ENCODE results near the gene PLIN1. TPM values are rescaled to one million over a fixed set of nuclear protein-coding genes. Genes with fewer than 3 reads are reported as not detected.
A peak's percentile ranks its signal among the peaks of the same experiment; 100 is the strongest.

The PLIN1 gene
- total RNA-seq, 1 donor from 2014 or later, result 0.58 TPM

GRCh38 chr15:89662893-89663626 lies 16.1 kb downstream of the PLIN1 start:
- Mint-ChIP-seq H3K4me1 (ENCODE audit: unreplicated experiment) (peaks cover 4% of the 10 kb centered on the region), H3K36me3 (no peaks in the 10 kb centered on the region), H3K9me3 (peaks cover 4% of the 10 kb centered on the region), H3K27me3 (peaks cover 25% of the 10 kb centered on the region), H3K4me3 (no peak overlapping the region), H3K27ac (no peak overlapping the region)
- no peak for DNase-seq (ENCODE audit: extremely low spot score, unreplicated experiment)
- TF ChIP-seq, protein P1, sequence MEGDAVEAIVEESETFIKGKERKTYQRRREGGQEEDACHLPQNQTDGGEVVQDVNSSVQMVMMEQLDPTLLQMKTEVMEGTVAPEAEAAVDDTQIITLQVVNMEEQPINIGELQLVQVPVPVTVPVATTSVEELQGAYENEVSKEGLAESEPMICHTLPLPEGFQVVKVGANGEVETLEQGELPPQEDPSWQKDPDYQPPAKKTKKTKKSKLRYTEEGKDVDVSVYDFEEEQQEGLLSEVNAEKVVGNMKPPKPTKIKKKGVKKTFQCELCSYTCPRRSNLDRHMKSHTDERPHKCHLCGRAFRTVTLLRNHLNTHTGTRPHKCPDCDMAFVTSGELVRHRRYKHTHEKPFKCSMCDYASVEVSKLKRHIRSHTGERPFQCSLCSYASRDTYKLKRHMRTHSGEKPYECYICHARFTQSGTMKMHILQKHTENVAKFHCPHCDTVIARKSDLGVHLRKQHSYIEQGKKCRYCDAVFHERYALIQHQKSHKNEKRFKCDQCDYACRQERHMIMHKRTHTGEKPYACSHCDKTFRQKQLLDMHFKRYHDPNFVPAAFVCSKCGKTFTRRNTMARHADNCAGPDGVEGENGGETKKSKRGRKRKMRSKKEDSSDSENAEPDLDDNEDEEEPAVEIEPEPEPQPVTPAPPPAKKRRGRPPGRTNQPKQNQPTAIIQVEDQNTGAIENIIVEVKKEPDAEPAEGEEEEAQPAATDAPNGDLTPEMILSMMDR (conservative IDR thresholded peaks at IDR 0.05), result no peak

DNA sequence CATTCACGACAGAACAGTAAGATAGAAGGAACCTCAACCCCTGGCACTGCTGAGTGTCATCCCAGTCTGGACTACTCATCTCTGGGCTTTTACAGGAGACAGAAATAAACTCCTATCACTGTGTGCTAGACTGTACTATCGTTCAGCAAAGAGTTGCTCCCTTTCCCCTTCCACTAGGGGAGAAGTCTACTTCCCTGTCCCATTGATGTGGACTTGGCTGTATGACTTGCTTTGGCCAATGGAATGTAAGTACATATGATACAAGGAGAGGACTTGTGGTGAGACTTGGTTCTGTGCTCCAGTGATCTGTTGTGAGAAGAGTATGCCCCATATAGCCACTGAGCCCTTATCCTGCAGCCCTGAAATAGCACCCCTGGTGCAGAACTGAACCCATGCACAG lies 18.6 kb downstream of the PLIN1 start:
- Mint-ChIP-seq H3K4me1 (ENCODE audit: unreplicated experiment) (peaks cover 8% of the 10 kb centered on the region), H3K27me3 (peaks cover 25% of the 10 kb centered on the region), H3K4me3 (no peak overlapping the region), H3K36me3 (no peaks in the 10 kb centered on the region), H3K27ac (no peak overlapping the region), H3K9me3 (peaks cover 4% of the 10 kb centered on the region)
- no peak for DNase-seq (ENCODE audit: extremely low spot score, unreplicated experiment)
- TF ChIP-seq, protein P1 (conservative IDR thresholded peaks at IDR 0.05), result no peak

DNA sequence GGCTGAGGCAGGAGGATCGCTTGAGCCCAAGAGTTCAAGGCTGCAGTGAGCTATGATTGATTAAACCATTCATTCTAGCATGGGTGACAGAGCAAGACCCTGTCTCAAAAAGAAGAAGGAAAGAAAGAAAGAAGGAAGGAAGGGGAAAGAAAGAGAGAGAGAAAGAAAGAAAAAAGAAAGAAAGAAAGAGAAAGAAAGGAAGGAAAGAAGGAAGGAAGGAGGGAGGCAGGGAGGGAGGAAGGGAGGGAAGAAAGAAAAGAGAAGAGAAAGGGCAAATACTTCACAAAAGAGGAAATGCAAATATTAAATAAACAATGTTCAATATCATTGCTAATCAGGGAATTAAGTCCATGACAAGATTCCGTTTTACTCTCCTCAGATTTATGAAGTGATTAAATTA lies 19.9 kb downstream of the PLIN1 start:
- Mint-ChIP-seq H3K36me3 (no peaks in the 10 kb centered on the region), H3K4me3 (no peak overlapping the region), H3K27ac (no peak overlapping the region), H3K9me3 (peaks cover 4% of the 10 kb centered on the region), H3K27me3 (peaks cover 27% of the 10 kb centered on the region), H3K4me1 (ENCODE audit: unreplicated experiment) (peaks cover 8% of the 10 kb centered on the region)
- no peak for DNase-seq (ENCODE audit: extremely low spot score, unreplicated experiment)
- TF ChIP-seq, protein P1 (conservative IDR thresholded peaks at IDR 0.05), result no peak

GRCh38 chr15:89657686-89658200 lies 21.4 kb downstream of the PLIN1 start:
- Mint-ChIP-seq H3K9me3 (peaks cover 4% of the 10 kb centered on the region), H3K4me1 (ENCODE audit: unreplicated experiment) (peaks cover 13% of the 10 kb centered on the region), H3K36me3 (no peaks in the 10 kb centered on the region), H3K27me3 (peaks cover 25% of the 10 kb centered on the region), H3K4me3 (no peak overlapping the region), H3K27ac (no peak overlapping the region)
- no peak for DNase-seq (ENCODE audit: extremely low spot score, unreplicated experiment)
- TF ChIP-seq, protein P1 (conservative IDR thresholded peaks at IDR 0.05), result no peak

GRCh38 chr15:89656116-89656815 lies 22.9 kb downstream of the PLIN1 start:
- TF ChIP-seq, protein P1 (conservative IDR thresholded peaks at IDR 0.05), result no peak
- no peak overlapping the region for H3K27ac Mint-ChIP-seq
- peaks cover 25% of the 10 kb centered on the region for H3K27me3 Mint-ChIP-seq
- DNase-seq (ENCODE audit: extremely low spot score, unreplicated experiment), result no peak
- H3K9me3 Mint-ChIP-seq, result peaks cover 4% of the 10 kb centered on the region
- peak overlapping the region; percentile 86 for H3K4me3 Mint-ChIP-seq
- peaks cover 3% of the 10 kb centered on the region for H3K36me3 Mint-ChIP-seq
- H3K4me1 Mint-ChIP-seq (ENCODE audit: unreplicated experiment), result peaks cover 13% of the 10 kb centered on the region

Measured in type B pancreatic cell (in vitro differentiated cells).